Trophoblast cell (in vitro differentiated cells and primary cell): ENCODE measurements around the gene DKK3.
A peak's percentile ranks its signal among the peaks of the same experiment; 100 is the strongest.

Experiments used
- DNase-seq, 2 donors: peaks; one replicate each; pipeline ENCODE4 v3.0.0-alpha.2; 2016
- H2AFZ ChIP-seq: 2 replicates; pipeline ENCODE4 v1.6.1; 2013; ENCODE audit warnings: low read length, moderate library complexity, mild to moderate bottlenecking; ENCODE audit not compliant: insufficient read depth, poor library complexity
- H2AK5ac ChIP-seq: 2 replicates; pipeline ENCODE4 v1.6.1; 2013; ENCODE audit warnings: mild to moderate bottlenecking, low read length
- H2BK120ac ChIP-seq: 2 replicates; pipeline ENCODE4 v1.6.1; 2013; ENCODE audit warnings: low read length, mild to moderate bottlenecking, moderate library complexity; ENCODE audit not compliant: insufficient read depth, poor library complexity
- H2BK12ac ChIP-seq: 2 replicates; pipeline ENCODE4 v1.6.1; 2013; ENCODE audit warnings: mild to moderate bottlenecking, low read length, moderate library complexity
- H2BK5ac ChIP-seq: 2 replicates; pipeline ENCODE4 v1.6.1; 2013; ENCODE audit warnings: low read length, low read depth, moderate library complexity, mild to moderate bottlenecking; ENCODE audit not compliant: poor library complexity
- H3K14ac ChIP-seq: 2 replicates; pipeline ENCODE4 v1.6.1; 2013; ENCODE audit warnings: mild to moderate bottlenecking, low read length
- H3K18ac ChIP-seq: 2 replicates; pipeline ENCODE4 v1.6.1; 2013; ENCODE audit warnings: mild to moderate bottlenecking, low read length
- H3K23ac ChIP-seq: 2 replicates; pipeline ENCODE4 v1.6.1; 2013; ENCODE audit warnings: low read length
- H3K27ac ChIP-seq: 2 replicates; pipeline ENCODE4 v1.5.1; 2013; ENCODE audit warnings: low read depth, mild to moderate bottlenecking, inconsistent platforms, low read length, moderate library complexity
- H3K27me3 ChIP-seq: 2 replicates; pipeline ENCODE4 v1.6.1; 2013; ENCODE audit warnings: inconsistent platforms, mild to moderate bottlenecking, low read length, moderate library complexity; ENCODE audit not compliant: insufficient read depth
- H3K36me3 ChIP-seq, 2 experiments: 1 replicate in 1 of 2; 2 replicates in 1 of 2; pipeline ENCODE4 v1.6.1; 2013; ENCODE audit warnings: low read length in 2 of 2, mild to moderate bottlenecking in 2 of 2, moderate library complexity in 1 of 2; ENCODE audit not compliant: insufficient read depth in 2 of 2, control insufficient read depth in 1 of 2
- H3K4ac ChIP-seq: 2 replicates; pipeline ENCODE4 v1.6.1; 2013; ENCODE audit warnings: low read depth, mild to moderate bottlenecking, low read length, moderate library complexity
- H3K4me1 ChIP-seq, 2 experiments: 1 replicate in 1 of 2; 2 replicates in 1 of 2; pipeline ENCODE4 v1.6.1; 2013; ENCODE audit warnings: low read length in 2 of 2, mild to moderate bottlenecking in 2 of 2, moderate library complexity in 1 of 2; ENCODE audit not compliant: insufficient read depth in 2 of 2, control insufficient read depth in 1 of 2
- H3K4me2 ChIP-seq: 2 replicates; pipeline ENCODE4 v1.6.1; 2013; ENCODE audit warnings: inconsistent platforms, mild to moderate bottlenecking, low read length, moderate library complexity
- H3K4me3 ChIP-seq: 2 replicates; pipeline ENCODE4 v1.5.1; 2013; ENCODE audit warnings: mild to moderate bottlenecking, low read depth, low read length, inconsistent platforms
- H3K79me1 ChIP-seq: one replicate; pipeline ENCODE4 v1.6.1; 2013; ENCODE audit warnings: low read length
- H3K79me2 ChIP-seq: 2 replicates; pipeline ENCODE4 v1.6.1; 2013; ENCODE audit warnings: low read length, mild to moderate bottlenecking; ENCODE audit not compliant: control insufficient read depth, insufficient read depth, poor library complexity
- H3K9ac ChIP-seq: 2 replicates; pipeline ENCODE4 v1.6.1; 2013; ENCODE audit warnings: mild to moderate bottlenecking, low read length
- H3K9me3 ChIP-seq: 2 replicates; pipeline ENCODE4 v1.6.1; 2013; ENCODE audit warnings: low read depth, mild to moderate bottlenecking, control low read depth, inconsistent platforms, low read length; ENCODE audit not compliant: insufficient read depth
- H4K12ac ChIP-seq: 2 replicates; pipeline ENCODE4 v1.6.1; 2013; ENCODE audit warnings: low read depth, mild to moderate bottlenecking, low read length, moderate library complexity
- H4K8ac ChIP-seq: 2 replicates; pipeline ENCODE4 v1.6.1; 2013; ENCODE audit warnings: low read depth, mild to moderate bottlenecking, low read length, moderate library complexity
- H4K91ac ChIP-seq: one replicate; pipeline ENCODE4 v1.6.1; 2013; ENCODE audit warnings: low read depth, mild to moderate bottlenecking, low read length, moderate library complexity
- WGBS: extraction: QIAGEN DNeasy Blood & Tissue Kit; methylation state at CpG from one replicate; pipeline ENCODE4 v1.1.7; 2013; ENCODE audit warnings: missing lambda C conversion rate; ENCODE audit not compliant: insufficient read length, insufficient coverage; ENCODE audit errors: extremely low coverage; 5-methylcytosine and 5-hydroxymethylcytosine counted together

The DKK3 gene

DNA sequence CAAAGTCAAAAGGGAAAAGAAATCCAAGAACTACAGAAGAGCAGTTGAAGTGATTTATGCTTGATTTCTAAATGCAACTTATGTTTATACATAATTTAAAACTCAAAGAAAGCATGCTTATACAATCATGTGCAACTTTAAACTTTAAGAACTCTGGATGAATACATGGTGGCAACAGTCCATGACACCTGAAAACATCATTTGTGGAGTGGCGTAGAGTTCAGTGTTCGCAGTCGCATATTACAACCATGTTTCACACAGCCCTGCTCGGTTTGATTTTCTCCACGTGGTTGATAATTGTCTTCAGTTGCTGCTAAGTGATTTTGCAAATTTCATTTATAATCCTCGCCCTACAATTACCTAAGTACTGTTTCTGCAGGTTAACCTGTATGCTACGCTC, 45.4 kb downstream of the DKK3 start:
- H3K9me3 ChIP-seq, result peaks cover 5% of the 10 kb centered on the region
- H4K91ac ChIP-seq, result no peak overlapping the region
- H3K9ac ChIP-seq, result no peak overlapping the region
- H2BK5ac ChIP-seq, result no peak overlapping the region
- H3K79me1 ChIP-seq, result no peaks in the 10 kb centered on the region
- no peaks in the 10 kb centered on the region for H3K79me2 ChIP-seq
- no peak overlapping the region for H4K8ac ChIP-seq
- no peak overlapping the region for H2AK5ac ChIP-seq
- no peak overlapping the region for H3K27ac ChIP-seq
- H3K4me3 ChIP-seq, result no peak overlapping the region
- no peaks in the 10 kb centered on the region for H3K27me3 ChIP-seq
- H3K4me1 ChIP-seq, result no peaks in the 10 kb centered on the region
- no peak overlapping the region for H4K12ac ChIP-seq
- no peak overlapping the region for H3K23ac ChIP-seq
- H3K18ac ChIP-seq, result no peak overlapping the region
- H2AFZ ChIP-seq, result no peak overlapping the region
- no CpG with 5 or more reads among the region's 7 CpGs for WGBS
- H3K36me3 ChIP-seq, result peaks cover 31 to 48% of the 10 kb centered on the region in 2 experiments
- H3K4ac ChIP-seq, result no peak overlapping the region
- H2BK120ac ChIP-seq, result no peak overlapping the region
- no peak for DNase-seq
- H3K4me2 ChIP-seq, result no peak overlapping the region
- H2BK12ac ChIP-seq, result no peak overlapping the region
- H3K14ac ChIP-seq, result no peak overlapping the region

DNA sequence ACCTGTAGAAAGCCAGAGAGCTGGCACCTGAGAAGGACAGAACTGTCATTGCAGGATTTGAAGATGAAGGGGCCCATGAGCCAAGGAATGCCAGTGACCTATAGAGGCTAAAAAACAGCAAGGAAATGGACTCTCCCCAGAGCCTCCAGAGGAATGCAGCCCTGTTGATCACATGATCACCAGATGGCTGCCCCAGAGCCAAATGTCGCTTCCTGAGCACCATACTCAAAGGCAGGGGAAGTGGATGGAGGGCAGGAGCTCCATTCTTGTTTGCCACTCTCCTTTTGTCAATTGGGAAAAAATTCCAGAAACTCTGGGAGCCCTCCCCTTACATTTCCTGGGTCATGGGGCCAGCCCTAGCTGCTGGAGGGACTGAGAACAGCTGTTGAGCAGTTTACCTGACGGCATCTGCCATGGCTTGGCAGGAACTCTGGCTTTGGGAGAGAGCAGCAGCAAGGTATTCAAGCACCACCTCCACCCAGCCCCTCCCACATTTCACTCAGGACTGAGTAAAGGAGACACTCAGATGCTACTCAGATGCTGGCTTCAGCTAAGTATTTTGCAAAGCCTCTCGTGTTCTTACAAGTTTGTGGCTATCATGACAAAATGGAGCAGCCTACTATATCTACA, 46.9 kb downstream of the DKK3 start:
- H3K4ac ChIP-seq, result no peak overlapping the region
- H3K4me2 ChIP-seq, result no peak overlapping the region
- no peak overlapping the region for H2BK5ac ChIP-seq
- no peak overlapping the region for H4K12ac ChIP-seq
- H3K79me2 ChIP-seq, result no peaks in the 10 kb centered on the region
- no peak overlapping the region for H4K91ac ChIP-seq
- no peaks in the 10 kb centered on the region for H3K27me3 ChIP-seq
- H2AK5ac ChIP-seq, result no peak overlapping the region
- no peak overlapping the region for H3K4me3 ChIP-seq
- H2AFZ ChIP-seq, result no peak overlapping the region
- no peak overlapping the region for H3K9ac ChIP-seq
- H2BK12ac ChIP-seq, result no peak overlapping the region
- no peak overlapping the region for H4K8ac ChIP-seq
- no peak overlapping the region for H3K14ac ChIP-seq
- no CpG with 5 or more reads among the region's 3 CpGs for WGBS
- no peak overlapping the region for H2BK120ac ChIP-seq
- H3K4me1 ChIP-seq, result no peaks in the 10 kb centered on the region
- no peak overlapping the region for H3K23ac ChIP-seq
- H3K36me3 ChIP-seq, result peaks cover 29 to 39% of the 10 kb centered on the region in 2 experiments
- peaks cover 5% of the 10 kb centered on the region for H3K9me3 ChIP-seq
- H3K79me1 ChIP-seq, result no peaks in the 10 kb centered on the region
- H3K18ac ChIP-seq, result no peak overlapping the region
- H3K27ac ChIP-seq, result no peak overlapping the region
- DNase-seq, result peak in 1 of 2 donors; percentile 41

DNA sequence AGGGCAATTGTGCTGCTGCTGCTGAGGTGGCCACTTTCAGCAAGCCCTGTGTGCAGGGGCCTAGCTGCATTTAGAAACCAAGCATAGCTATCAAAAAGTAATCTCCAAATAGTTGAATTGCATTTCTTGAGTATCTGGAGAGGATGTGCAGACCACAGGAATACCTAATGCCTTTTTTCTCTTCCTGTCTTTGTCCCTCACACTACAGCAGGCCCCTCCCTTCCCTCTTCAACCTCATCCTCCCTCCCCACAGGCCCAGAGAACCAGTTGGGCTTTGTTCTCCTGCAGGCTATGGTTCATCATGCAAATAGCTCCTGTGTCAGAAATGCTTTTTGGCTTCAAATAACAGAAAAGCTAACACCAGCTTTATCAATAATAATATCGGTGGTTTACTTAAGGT, 47.7 kb downstream of the DKK3 start:
- H3K27ac ChIP-seq, result no peak overlapping the region
- no peak overlapping the region for H2BK120ac ChIP-seq
- no peak overlapping the region for H3K14ac ChIP-seq
- no peaks in the 10 kb centered on the region for H3K27me3 ChIP-seq
- H2BK5ac ChIP-seq, result no peak overlapping the region
- H4K91ac ChIP-seq, result no peak overlapping the region
- no peak overlapping the region for H4K12ac ChIP-seq
- H2BK12ac ChIP-seq, result no peak overlapping the region
- no peak overlapping the region for H3K18ac ChIP-seq
- H3K79me1 ChIP-seq, result no peaks in the 10 kb centered on the region
- no peak overlapping the region for H2AFZ ChIP-seq
- H3K4ac ChIP-seq, result no peak overlapping the region
- no peak overlapping the region for H3K4me3 ChIP-seq
- H3K9me3 ChIP-seq, result peaks cover 5% of the 10 kb centered on the region
- H4K8ac ChIP-seq, result peak overlapping the region; percentile 37
- H3K4me2 ChIP-seq, result no peak overlapping the region
- no CpG with 5 or more reads among the region's 1 CpG for WGBS
- H3K9ac ChIP-seq, result no peak overlapping the region
- DNase-seq, result no peak
- H3K79me2 ChIP-seq, result no peaks in the 10 kb centered on the region
- H2AK5ac ChIP-seq, result no peak overlapping the region
- no peaks in the 10 kb centered on the region for H3K4me1 ChIP-seq
- H3K23ac ChIP-seq, result no peak overlapping the region
- peaks cover 29 to 33% of the 10 kb centered on the region in 2 experiments for H3K36me3 ChIP-seq

DNA sequence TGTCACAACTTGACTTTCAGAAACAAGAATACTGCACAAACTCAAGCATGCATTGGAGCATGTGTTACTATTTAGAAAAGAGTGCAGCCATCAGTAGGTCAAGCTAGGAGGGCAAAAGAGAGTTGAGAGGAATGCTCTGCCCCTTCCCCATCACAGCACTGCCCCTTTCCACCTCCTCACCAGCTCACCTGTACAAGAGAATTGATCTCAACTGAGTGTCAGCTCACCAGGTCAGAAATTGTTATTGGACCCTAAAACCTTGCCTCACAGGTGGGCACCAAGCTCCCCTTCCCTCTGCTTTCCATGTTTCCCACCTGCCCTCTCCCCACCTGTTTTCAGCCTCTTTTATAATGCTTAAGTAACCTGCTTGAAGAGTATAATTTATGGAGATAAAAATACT, 48.8 kb downstream of the DKK3 start:
- Histone ChIP-seq H3K4me1 (no peaks in the 10 kb centered on the region), H3K79me1 (no peaks in the 10 kb centered on the region), H4K8ac (no peak overlapping the region), H3K4me2 (no peak overlapping the region), H3K36me3 (peaks cover 19 to 26% of the 10 kb centered on the region in 2 experiments), H3K14ac (no peak overlapping the region), H3K9me3 (peaks cover 5% of the 10 kb centered on the region), H2BK120ac (no peak overlapping the region), H4K91ac (no peak overlapping the region), H3K79me2 (no peaks in the 10 kb centered on the region), H3K23ac (no peak overlapping the region), H3K4me3 (no peak overlapping the region), H3K27ac (no peak overlapping the region), H3K18ac (no peak overlapping the region), H3K9ac (no peak overlapping the region), H3K4ac (no peak overlapping the region), H2BK5ac (no peak overlapping the region), H2AFZ (no peak overlapping the region), H2BK12ac (no peak overlapping the region), H3K27me3 (no peaks in the 10 kb centered on the region), H4K12ac (no peak overlapping the region), H2AK5ac (no peak overlapping the region)
- DNase-seq, result no peak
